HG03571 (cell line): Measurements from ENCODE around the gene KCNMB2.
"Not testable (repeated sequence)": the region's sequence is repeated elsewhere in the genome, so short reads cannot be mapped to it uniquely, and the experiment has no call there.

Source experiments
- ATAC-seq: cut with Tn5 transposase; IDR thresholded peaks from one replicate; pipeline ENCODE4 v1.9.1; 2021; ENCODE audit not compliant: unreplicated experiment

The KCNMB2 gene

GRCh38 chr3:178686826-178687225, 150.6 kb downstream of the KCNMB2 start:
- ATAC-seq, result no peak

DNA sequence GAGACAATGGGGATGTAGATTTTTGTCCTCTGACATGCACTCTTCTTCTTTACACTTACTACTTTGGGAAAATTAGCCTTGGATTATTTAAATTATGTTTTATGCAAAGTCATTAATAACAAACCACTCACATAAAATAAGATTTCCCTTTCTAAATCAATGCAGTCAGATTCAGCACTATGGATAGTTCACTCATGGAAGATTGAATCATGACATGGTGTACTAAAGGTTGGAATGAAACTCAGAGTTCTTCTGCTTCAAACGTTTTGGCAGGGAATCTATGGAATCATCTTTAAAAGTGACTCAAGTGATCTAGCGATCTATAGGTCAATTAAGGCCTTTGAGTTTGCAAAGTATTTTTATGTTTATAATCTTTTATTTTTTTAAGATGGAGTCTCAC, 154.3 kb downstream of the KCNMB2 start:
- ATAC-seq, result no peak

- no peak for ATAC-seq
Observed at GRCh38 chr3:178699364-178699763, 163.1 kb downstream of the KCNMB2 start.

- no peak for ATAC-seq
Observed at GRCh38 chr3:178699810-178700209, 163.6 kb downstream of the KCNMB2 start.

- no peak for ATAC-seq
Observed at GRCh38 chr3:178703268-178703975, 167.2 kb downstream of the KCNMB2 start.

DNA sequence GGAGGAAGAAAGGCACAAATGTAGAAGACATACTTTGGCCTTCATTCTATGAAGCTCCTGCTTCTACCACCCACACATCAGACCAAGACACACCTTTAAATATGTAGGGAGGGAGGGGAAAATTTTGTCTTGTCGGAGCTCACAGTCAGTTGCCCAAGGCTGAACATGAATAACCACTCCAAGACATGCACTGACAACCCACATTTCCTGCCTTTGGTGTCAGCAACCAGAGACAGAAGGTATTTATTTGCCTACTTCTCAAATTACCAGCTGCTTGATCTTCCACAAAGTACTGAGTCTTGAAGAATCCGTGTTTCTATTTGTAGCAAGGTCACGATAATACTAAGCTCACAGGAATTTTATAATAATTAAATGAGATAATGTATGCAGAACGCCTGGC, 169.7 kb downstream of the KCNMB2 start:
- ATAC-seq, result no peak

DNA sequence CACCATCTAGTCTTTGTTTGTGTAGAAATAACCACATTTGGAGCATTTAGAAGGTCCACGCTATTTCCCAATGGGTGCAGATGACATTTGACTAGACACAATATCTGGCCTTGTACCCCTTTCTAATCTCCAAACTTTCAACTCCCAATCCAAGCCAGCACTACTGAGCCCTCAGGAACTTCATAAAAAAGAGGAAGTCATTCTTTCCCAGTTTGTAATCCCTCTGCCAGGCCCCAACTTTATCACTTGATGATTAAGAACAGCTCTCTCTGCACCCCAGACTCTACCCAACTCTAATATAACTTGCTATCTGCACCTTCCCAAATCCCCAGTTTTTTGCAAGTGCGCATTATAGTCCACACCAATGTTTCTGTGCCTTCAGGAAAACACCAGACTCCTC, 170.2 kb downstream of the KCNMB2 start:
- ATAC-seq, result no peak

- no peak for ATAC-seq
Observed at GRCh38 chr3:178707311-178708031, 171.2 kb downstream of the KCNMB2 start.

- ATAC-seq, result no peak
Observed at GRCh38 chr3:178709051-178709450, 172.8 kb downstream of the KCNMB2 start.

GRCh38 chr3:178711753-178712152, 175.5 kb downstream of the KCNMB2 start:
- ATAC-seq, result no peak

DNA sequence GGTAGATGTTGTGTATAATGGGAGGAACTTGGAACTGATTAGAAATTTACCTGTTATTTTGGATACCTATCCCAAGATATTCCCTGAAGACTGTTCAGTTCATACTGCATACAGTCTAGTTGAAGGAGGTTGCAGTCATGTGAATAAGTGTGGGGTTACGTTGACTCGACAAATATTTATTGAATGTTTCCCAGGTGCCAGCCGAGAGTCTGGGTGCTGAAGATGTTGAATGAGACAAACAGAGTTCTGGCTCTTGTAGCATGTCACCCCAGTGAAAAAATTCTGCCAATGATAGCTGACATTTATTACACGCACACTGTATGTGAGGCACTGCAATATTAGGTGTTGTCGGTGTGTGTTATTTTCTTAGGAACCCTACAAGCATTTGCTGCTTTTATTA, 176.0 kb downstream of the KCNMB2 start:
- ATAC-seq, result no peak

GRCh38 chr3:178714925-178715832, 178.9 kb downstream of the KCNMB2 start:
- ATAC-seq, result no peak

GRCh38 chr3:178718995-178719635, 182.9 kb downstream of the KCNMB2 start:
- no peak for ATAC-seq

DNA sequence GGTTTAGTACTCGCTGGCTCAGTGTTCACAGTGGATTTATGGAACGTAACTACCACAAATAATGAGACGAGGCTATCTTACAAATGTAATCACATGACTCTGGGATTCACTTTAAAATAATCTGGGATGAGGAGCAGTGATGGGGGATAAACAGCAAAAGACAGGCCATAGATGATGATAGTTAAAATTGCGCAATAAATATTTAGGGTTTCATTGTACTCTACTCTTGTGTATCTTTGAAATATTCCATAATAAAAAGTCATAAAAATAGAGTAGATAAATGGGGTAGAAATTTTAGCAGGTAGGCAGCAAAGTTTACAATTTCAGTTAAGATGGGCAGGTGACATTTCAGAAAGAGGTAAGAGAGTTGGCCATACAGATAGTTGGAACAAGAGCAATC, 196.6 kb downstream of the KCNMB2 start:
- ATAC-seq, result no peak

GRCh38 chr3:178735032-178735674, 198.9 kb downstream of the KCNMB2 start:
- ATAC-seq, result no peak

DNA sequence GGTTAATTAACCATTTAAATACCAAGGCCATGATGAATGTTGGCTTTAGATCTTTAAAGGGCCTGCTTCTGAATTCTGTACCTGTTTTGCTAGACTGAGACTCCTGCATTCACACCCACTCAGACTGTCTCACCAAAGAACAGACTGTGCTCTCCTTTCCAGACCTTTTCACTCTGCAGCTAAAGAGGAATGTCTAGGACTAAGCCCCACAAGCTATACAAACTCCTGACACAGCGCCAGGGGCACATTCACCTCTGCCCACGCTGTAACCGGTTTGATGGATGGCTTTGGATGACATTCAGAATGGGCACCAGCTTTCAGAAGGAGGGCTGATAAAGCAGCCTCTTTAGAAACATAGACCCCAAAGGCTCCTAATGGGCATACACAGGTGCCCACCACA, 200.1 kb downstream of the KCNMB2 start:
- no peak for ATAC-seq

GRCh38 chr3:178739720-178740119, 203.5 kb downstream of the KCNMB2 start:
- no peak for ATAC-seq

GRCh38 chr3:178741020-178741419, 204.8 kb downstream of the KCNMB2 start:
- ATAC-seq, result no peak

- no peak for ATAC-seq
Observed at GRCh38 chr3:178743297-178743696, 207.1 kb downstream of the KCNMB2 start.

DNA sequence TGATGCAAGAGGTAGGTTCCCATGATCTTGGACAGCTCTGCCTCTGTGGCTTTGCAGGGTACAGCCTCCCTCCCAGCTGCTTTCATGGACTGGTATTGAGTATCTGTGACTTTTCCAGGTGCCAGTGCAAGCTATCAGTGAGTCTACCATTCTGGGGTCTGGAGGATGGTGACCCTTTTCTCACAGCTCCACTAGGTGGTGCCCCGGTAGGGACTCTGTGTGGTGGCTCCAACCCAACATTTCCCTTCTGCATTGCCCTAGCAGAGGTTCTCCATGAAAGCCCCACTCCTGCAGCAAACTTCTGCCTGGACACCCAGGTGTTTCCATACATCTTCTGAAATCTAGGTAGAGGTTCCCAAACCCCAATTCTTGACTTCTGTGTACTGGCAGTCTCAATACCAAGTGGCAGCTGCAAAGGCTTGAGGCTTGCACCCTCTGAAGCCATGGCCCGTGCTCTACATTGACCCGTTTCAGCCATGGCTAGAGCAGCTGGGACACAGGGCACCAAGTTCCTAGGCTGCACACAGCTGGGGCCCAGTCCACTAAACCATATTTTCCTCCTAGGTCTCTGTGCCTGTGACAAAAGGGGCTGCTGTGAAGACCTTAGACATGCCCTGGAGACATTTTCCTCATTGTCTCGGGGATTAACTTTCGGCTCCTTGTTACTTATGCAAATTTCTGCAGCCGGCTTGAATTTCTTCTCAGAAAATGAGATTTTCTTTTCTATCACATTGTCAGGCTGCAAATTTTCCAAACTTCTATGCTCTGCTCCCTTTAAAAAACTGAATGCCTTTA, 209.8 kb downstream of the KCNMB2 start:
- not testable (repeated sequence) for ATAC-seq
